Neural crest cell (in vitro differentiated cells): ENCODE measurements around the gene PXT1. TPM values are rescaled to one million over a fixed set of nuclear protein-coding genes. Genes with fewer than 3 reads are reported as not detected.

Source experiments
- DNase-seq: peaks from one replicate; pipeline ENCODE4 v3.0.0; 2021; ENCODE audit warnings: low read depth, mixed read lengths, low spot score
- H3K27ac Mint-ChIP-seq: one replicate; pipeline ENCODE4 v1.8.0; 2021; ENCODE audit warnings: mild to moderate bottlenecking, mixed read lengths; ENCODE audit not compliant: unreplicated experiment
- H3K27me3 Mint-ChIP-seq: 2 replicates; pipeline ENCODE4 v1.8.0; 2021; ENCODE audit warnings: low read depth, mild to moderate bottlenecking, mixed read lengths
- H3K36me3 Mint-ChIP-seq: 2 replicates; pipeline ENCODE4 v1.8.0; 2021; ENCODE audit warnings: low read depth, mild to moderate bottlenecking, mixed read lengths
- H3K4me1 Mint-ChIP-seq: 2 replicates; pipeline ENCODE4 v1.8.0; 2021; ENCODE audit warnings: mixed read lengths
- H3K4me3 Mint-ChIP-seq: one replicate; pipeline ENCODE4 v1.8.0; 2021; ENCODE audit warnings: mild to moderate bottlenecking, mixed read lengths
- H3K9me3 Mint-ChIP-seq: 2 replicates; pipeline ENCODE4 v1.8.0; 2021; ENCODE audit warnings: mixed read lengths
- CTCF ChIP-seq: fragments of 200-600 bp; sonication (generic); conservative IDR thresholded peaks from 2 replicates; pipeline ENCODE4 v1.5.0; 2021; ENCODE audit warnings: antibody characterized with exemption, mild to moderate bottlenecking
- total RNA-seq: library from RNA; stranded (reverse); gene quantifications from 2 replicates; pipeline ENCODE4 v1.2.1, GENCODE V29; 2021

Gene PXT1
- total RNA-seq, 1 donor from 2014 or later = 0.14 TPM

GRCh38 chr6:36373368-36374019, 69.2 kb downstream of the PXT1 start:
- no peak for TF ChIP-seq CTCF
- Mint-ChIP-seq H3K27me3 (peaks cover 4% of the 10 kb centered on the region), H3K27ac (no peak overlapping the region), H3K9me3 (no peaks in the 10 kb centered on the region), H3K4me1 (no peaks in the 10 kb centered on the region), H3K36me3 (no peaks in the 10 kb centered on the region), H3K4me3 (no peak overlapping the region)
- DNase-seq = no peak

- no peak overlapping the region for H3K27ac Mint-ChIP-seq
- H3K27me3 Mint-ChIP-seq = no peaks in the 10 kb centered on the region
These were observed 70.6 kb downstream of the PXT1 start for GRCh38 chr6:36372088-36372487.

GRCh38 chr6:36371211-36371610, 71.4 kb downstream of the PXT1 start:
- Mint-ChIP-seq H3K27me3 (no peaks in the 10 kb centered on the region), H3K36me3 (no peaks in the 10 kb centered on the region), H3K27ac (no peak overlapping the region), H3K4me3 (no peak overlapping the region), H3K4me1 (no peaks in the 10 kb centered on the region), H3K9me3 (no peaks in the 10 kb centered on the region)
- DNase-seq = no peak
- TF ChIP-seq CTCF = no peak

More at GRCh38 chr6:36372088-36372487, 70.6 kb downstream of the PXT1 start:
- no peaks in the 10 kb centered on the region for H3K9me3 Mint-ChIP-seq
- DNase-seq = no peak
- H3K36me3 Mint-ChIP-seq = no peaks in the 10 kb centered on the region
- H3K4me1 Mint-ChIP-seq = no peaks in the 10 kb centered on the region
- no peak for TF ChIP-seq CTCF
- H3K4me3 Mint-ChIP-seq = no peak overlapping the region

- no peaks in the 10 kb centered on the region for H3K9me3 Mint-ChIP-seq
- no peaks in the 10 kb centered on the region for H3K4me1 Mint-ChIP-seq
- no peaks in the 10 kb centered on the region for H3K27me3 Mint-ChIP-seq
- no peak overlapping the region for H3K27ac Mint-ChIP-seq
- no peak for TF ChIP-seq CTCF
- no peak overlapping the region for H3K4me3 Mint-ChIP-seq
- H3K36me3 Mint-ChIP-seq = no peaks in the 10 kb centered on the region
- no peak for DNase-seq
These were observed 72.0 kb downstream of the PXT1 start for GRCh38 chr6:36370638-36371037.

- H3K27me3 Mint-ChIP-seq = no peaks in the 10 kb centered on the region
- no peak overlapping the region for H3K27ac Mint-ChIP-seq
- no peak for TF ChIP-seq CTCF
- H3K4me1 Mint-ChIP-seq = no peaks in the 10 kb centered on the region
- no peak for DNase-seq
- H3K4me3 Mint-ChIP-seq = no peak overlapping the region
- H3K36me3 Mint-ChIP-seq = no peaks in the 10 kb centered on the region
- no peaks in the 10 kb centered on the region for H3K9me3 Mint-ChIP-seq
These were observed 73.5 kb downstream of the PXT1 start for GRCh38 chr6:36368921-36369865.
